Measurements from ENCODE around the gene CDK18. TPM values are rescaled to one million over a fixed set of nuclear protein-coding genes. Genes with fewer than 3 reads are reported as not detected.

CDK18 gene
- total and polyA plus RNA-seq, 4 donors, result 2.4 to 3.7 (median 3.1) TPM

DNA sequence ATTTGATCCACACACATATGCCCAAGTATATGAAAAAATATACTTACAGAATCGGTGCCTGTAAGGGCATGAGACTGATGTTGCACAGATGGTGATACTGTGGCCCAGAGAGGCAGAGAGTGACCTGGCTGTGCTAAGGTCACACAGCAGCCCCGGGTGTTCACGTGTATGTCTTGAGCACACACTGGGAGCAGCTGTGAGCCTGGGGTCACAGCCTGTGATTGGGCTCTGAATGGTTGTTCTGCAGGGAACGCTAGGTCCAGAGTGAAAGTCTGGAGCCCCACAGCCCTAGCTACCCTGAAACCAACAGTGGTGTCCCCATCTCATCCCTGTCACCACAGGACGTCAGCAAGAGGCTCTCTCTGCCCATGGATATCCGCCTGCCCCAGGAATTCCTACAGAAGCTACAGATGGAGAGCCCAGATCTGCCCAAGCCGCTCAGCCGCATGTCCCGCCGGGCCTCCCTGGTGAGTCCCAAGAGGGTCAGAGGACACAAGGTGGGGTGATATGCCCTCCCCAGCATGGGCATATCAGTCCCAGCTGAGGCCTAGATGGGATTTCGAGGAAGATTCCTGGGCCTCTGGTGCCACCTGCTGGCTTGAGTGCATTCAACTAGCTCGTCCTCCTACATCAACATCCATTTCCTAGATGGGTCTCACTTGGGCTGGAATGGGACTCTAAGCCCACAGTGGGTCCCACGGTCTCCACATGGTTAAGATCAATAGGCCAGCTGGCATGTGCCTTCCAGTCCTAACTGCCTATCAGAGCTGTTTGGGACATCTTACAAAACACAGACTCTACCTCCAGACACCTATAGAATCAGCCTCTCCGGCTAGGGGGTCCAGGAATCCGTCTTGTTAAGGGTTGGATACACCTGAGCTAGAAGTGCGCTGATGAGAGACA is 19.7 kb downstream of the CDK18 start (continued):
- TF ChIP-seq, protein P1, sequence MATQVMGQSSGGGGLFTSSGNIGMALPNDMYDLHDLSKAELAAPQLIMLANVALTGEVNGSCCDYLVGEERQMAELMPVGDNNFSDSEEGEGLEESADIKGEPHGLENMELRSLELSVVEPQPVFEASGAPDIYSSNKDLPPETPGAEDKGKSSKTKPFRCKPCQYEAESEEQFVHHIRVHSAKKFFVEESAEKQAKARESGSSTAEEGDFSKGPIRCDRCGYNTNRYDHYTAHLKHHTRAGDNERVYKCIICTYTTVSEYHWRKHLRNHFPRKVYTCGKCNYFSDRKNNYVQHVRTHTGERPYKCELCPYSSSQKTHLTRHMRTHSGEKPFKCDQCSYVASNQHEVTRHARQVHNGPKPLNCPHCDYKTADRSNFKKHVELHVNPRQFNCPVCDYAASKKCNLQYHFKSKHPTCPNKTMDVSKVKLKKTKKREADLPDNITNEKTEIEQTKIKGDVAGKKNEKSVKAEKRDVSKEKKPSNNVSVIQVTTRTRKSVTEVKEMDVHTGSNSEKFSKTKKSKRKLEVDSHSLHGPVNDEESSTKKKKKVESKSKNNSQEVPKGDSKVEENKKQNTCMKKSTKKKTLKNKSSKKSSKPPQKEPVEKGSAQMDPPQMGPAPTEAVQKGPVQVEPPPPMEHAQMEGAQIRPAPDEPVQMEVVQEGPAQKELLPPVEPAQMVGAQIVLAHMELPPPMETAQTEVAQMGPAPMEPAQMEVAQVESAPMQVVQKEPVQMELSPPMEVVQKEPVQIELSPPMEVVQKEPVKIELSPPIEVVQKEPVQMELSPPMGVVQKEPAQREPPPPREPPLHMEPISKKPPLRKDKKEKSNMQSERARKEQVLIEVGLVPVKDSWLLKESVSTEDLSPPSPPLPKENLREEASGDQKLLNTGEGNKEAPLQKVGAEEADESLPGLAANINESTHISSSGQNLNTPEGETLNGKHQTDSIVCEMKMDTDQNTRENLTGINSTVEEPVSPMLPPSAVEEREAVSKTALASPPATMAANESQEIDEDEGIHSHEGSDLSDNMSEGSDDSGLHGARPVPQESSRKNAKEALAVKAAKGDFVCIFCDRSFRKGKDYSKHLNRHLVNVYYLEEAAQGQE (IDR thresholded peaks at IDR 0.05), result no peak
- TF ChIP-seq GABPA (IDR thresholded peaks at IDR 0.05 in 1 of 2, conservative IDR thresholded peaks at IDR 0.05 in 1 of 2), result no peak
- TF ChIP-seq NR2F2 (IDR thresholded peaks at IDR 0.05), result no peak
- TF ChIP-seq TAF1 (conservative IDR thresholded peaks at IDR 0.05), result no peak

DNA sequence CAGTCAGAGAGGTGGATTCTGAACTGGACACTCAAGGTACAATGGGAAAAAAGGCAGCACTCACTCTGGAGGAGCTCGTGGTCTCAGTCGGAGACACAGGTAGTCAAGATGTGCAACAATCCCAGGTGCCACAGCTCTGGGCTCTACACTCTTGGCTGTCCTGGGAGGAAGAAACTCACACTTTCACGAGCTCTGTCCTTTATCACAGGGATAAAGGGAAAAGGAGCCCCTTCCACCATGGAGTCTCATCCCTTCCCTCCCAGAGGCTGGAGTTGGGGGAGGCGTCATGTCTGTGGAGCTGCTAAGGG is 20.3 kb downstream of the CDK18 start:
- H3K9me3 ChIP-seq (ENCODE audit: control insufficient read depth in 4 of 4, low read length in 3 of 4), result no peaks in the 10 kb centered on the region
- H3K4me3 ChIP-seq (ENCODE audit: low read depth in 1 of 3, low read length in 3 of 3), result no peak overlapping the region
- WGBS, result 76% methylated on average over 4 of the region's 4 CpGs
- H3K9ac ChIP-seq (ENCODE audit: low read depth in 1 of 2, low read length in 2 of 2), result no peak overlapping the region
- no peak for TF ChIP-seq FOXA2 (IDR thresholded peaks at IDR 0.05)
- TF ChIP-seq, protein P2, sequence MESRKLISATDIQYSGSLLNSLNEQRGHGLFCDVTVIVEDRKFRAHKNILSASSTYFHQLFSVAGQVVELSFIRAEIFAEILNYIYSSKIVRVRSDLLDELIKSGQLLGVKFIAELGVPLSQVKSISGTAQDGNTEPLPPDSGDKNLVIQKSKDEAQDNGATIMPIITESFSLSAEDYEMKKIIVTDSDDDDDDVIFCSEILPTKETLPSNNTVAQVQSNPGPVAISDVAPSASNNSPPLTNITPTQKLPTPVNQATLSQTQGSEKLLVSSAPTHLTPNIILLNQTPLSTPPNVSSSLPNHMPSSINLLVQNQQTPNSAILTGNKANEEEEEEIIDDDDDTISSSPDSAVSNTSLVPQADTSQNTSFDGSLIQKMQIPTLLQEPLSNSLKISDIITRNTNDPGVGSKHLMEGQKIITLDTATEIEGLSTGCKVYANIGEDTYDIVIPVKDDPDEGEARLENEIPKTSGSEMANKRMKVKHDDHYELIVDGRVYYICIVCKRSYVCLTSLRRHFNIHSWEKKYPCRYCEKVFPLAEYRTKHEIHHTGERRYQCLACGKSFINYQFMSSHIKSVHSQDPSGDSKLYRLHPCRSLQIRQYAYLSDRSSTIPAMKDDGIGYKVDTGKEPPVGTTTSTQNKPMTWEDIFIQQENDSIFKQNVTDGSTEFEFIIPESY (IDR thresholded peaks at IDR 0.05), result no peak
- TF ChIP-seq TAF1 (conservative IDR thresholded peaks at IDR 0.05), result no peak
- no peak for TF ChIP-seq SP1 (IDR thresholded peaks at IDR 0.05)
- TF ChIP-seq RXRA (IDR thresholded peaks at IDR 0.05), result no peak
- TF ChIP-seq, protein P1 (IDR thresholded peaks at IDR 0.05), result no peak
- no peak for TF ChIP-seq RAD21 (IDR thresholded peaks at IDR 0.05)
- TF ChIP-seq, protein P3, sequence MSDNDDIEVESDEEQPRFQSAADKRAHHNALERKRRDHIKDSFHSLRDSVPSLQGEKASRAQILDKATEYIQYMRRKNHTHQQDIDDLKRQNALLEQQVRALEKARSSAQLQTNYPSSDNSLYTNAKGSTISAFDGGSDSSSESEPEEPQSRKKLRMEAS (IDR thresholded peaks at IDR 0.05), result no peak
- TF ChIP-seq, protein P4, sequence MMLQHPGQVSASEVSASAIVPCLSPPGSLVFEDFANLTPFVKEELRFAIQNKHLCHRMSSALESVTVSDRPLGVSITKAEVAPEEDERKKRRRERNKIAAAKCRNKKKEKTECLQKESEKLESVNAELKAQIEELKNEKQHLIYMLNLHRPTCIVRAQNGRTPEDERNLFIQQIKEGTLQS (IDR thresholded peaks at IDR 0.05), result no peak
- no peak for TF ChIP-seq HNF4A (conservative IDR thresholded peaks at IDR 0.05)
- TF ChIP-seq JUND (IDR thresholded peaks at IDR 0.05), result no peak
- TF ChIP-seq, protein P5, sequence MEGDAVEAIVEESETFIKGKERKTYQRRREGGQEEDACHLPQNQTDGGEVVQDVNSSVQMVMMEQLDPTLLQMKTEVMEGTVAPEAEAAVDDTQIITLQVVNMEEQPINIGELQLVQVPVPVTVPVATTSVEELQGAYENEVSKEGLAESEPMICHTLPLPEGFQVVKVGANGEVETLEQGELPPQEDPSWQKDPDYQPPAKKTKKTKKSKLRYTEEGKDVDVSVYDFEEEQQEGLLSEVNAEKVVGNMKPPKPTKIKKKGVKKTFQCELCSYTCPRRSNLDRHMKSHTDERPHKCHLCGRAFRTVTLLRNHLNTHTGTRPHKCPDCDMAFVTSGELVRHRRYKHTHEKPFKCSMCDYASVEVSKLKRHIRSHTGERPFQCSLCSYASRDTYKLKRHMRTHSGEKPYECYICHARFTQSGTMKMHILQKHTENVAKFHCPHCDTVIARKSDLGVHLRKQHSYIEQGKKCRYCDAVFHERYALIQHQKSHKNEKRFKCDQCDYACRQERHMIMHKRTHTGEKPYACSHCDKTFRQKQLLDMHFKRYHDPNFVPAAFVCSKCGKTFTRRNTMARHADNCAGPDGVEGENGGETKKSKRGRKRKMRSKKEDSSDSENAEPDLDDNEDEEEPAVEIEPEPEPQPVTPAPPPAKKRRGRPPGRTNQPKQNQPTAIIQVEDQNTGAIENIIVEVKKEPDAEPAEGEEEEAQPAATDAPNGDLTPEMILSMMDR (IDR thresholded peaks at IDR 0.05; ENCODE audit: low read depth, low read length, missing input control), result no peak
- no peak for TF ChIP-seq FOXA1 (IDR thresholded peaks at IDR 0.05)
- no peak for TF ChIP-seq YY1 (IDR thresholded peaks at IDR 0.05)
- TF ChIP-seq NR2F2 (IDR thresholded peaks at IDR 0.05), result no peak
- H3K27me3 ChIP-seq (ENCODE audit: control insufficient read depth in 4 of 4, insufficient read depth in 4 of 4, low read length in 3 of 4), result no peaks in the 10 kb centered on the region
- no peak for DNase-seq (ENCODE audit: low spot score)
- H3K36me3 ChIP-seq (ENCODE audit: control insufficient read depth in 4 of 4, insufficient read depth in 3 of 4, low read depth in 1 of 4, low read length in 3 of 4), result peaks cover 0 to 1% (median 0%) of the 10 kb centered on the region in 4 donors
- no peaks in the 10 kb centered on the region for H3K4me1 ChIP-seq (ENCODE audit: control insufficient read depth in 4 of 4, insufficient read depth in 4 of 4, low read length in 3 of 4)
- no peak overlapping the region for H3K27ac ChIP-seq (ENCODE audit: low read depth in 1 of 2, low read length in 2 of 2)
